ENCODE results near the gene SHISA9.

- TF ChIP-seq POLR2AphosphoS5 (IDR thresholded peaks at IDR 0.05) (no peak), EP300 (IDR thresholded peaks at IDR 0.05) (no peak)
These were observed 304.0 kb downstream of the SHISA9 start for GRCh38 chr16:13205352-13205751.

Data from stomach (tissue), 4 donors.